Measurements from ENCODE around the gene TTC16. TPM values are rescaled to one million over a fixed set of nuclear protein-coding genes. Genes with fewer than 3 reads are reported as not detected.

The TTC16 gene
- total RNA-seq, 4 donors from 2014 or later, result 0.16 to 0.21 TPM; not detected in 2

Other genes starting within 250 kb of the TTC16 start
- gene STXBP1, start 103.8 kb upstream of the TTC16 start, total RNA-seq, result 10 to 100 TPM; 18.4 to 28.2 (median 24.5) TPM
- under 1 TPM in 2 of 4 donors, not detected in 2; 0.24 to 0.57 TPM for gene CFAP157, start 9.1 kb upstream of the TTC16 start, total RNA-seq
- 10 to 100 TPM in 3 of 4 donors, 1 to 10 TPM in 1; 7.4 to 58.4 (median 41.6) TPM for gene PTRH1, start 416 bp upstream of the TTC16 start, total RNA-seq
- gene TOR2A, start 19.2 kb downstream of the TTC16 start, total RNA-seq, result 10 to 100 TPM; 16.1 to 24.3 (median 19.3) TPM
- gene SH2D3C, start 62.6 kb downstream of the TTC16 start, total RNA-seq, result 1 to 10 TPM; 3.4 to 8.9 (median 6.1) TPM
- 100 to 1,000 TPM in 1 of 4 donors, 10 to 100 TPM in 3; 57.2 to 119 (median 72.7) TPM for gene CDK9, start 70.0 kb downstream of the TTC16 start, total RNA-seq
- 10 to 100 TPM; 22.9 to 50.3 (median 28.3) TPM for gene FPGS, start 86.8 kb downstream of the TTC16 start, total RNA-seq
- 10 to 100 TPM; 17.2 to 38.7 (median 31.2) TPM for gene ENG, start 138.6 kb downstream of the TTC16 start, total RNA-seq
- gene AK1, start 161.6 kb downstream of the TTC16 start, total RNA-seq, result 10 to 100 TPM; 22.6 to 36.0 (median 26.0) TPM
- 10 to 100 TPM; 41.6 to 50.5 (median 47.0) TPM for gene ST6GALNAC6, start 183.5 kb downstream of the TTC16 start, total RNA-seq
- 10 to 100 TPM; 14.6 to 25.2 (median 20.2) TPM for gene ST6GALNAC4, start 201.0 kb downstream of the TTC16 start, total RNA-seq
- gene PIP5KL1, start 214.7 kb downstream of the TTC16 start, total RNA-seq, result 10 to 100 TPM in 1 of 4 donors, 1 to 10 TPM in 3; 5.8 to 14.7 (median 9.2) TPM
- gene DPM2, start 221.8 kb downstream of the TTC16 start, total RNA-seq, result 10 to 100 TPM; 19.4 to 39.7 (median 30.6) TPM

Measured in suprapubic skin (tissue), 4 donors.